CD4-positive, alpha-beta T cell (primary cell): Measurements from ENCODE around the gene SNX13. TPM values are rescaled to one million over a fixed set of nuclear protein-coding genes. Genes with fewer than 3 reads are reported as not detected.

Source experiments
- ATAC-seq: fragments of 200-7000 bp; cut with Tn5 transposase; one replicate; pipeline ENCODE4 v1.10.0; 2022; ENCODE audit warnings: mild to moderate bottlenecking; ENCODE audit not compliant: poor library complexity
- CTCF ChIA-PET: fragments of 350-600 bp; sonication (Branson Sonifier 250); formaldehyde crosslinking; loops from one replicate; lab custom pipeline; 2021; ENCODE audit warnings: antibody characterized with exemption, inconsistent platforms; lab: Charles Lee
- POLR2A ChIA-PET: fragments of 350-600 bp; sonication (Branson Sonifier 250); formaldehyde crosslinking; loops from one replicate; lab custom pipeline; 2021; ENCODE audit warnings: antibody characterized with exemption, inconsistent platforms; lab: Charles Lee
- DNase-seq, 14 experiments: peaks; one replicate each; pipeline ENCODE4 v3.0.0-alpha.2; 2013 to 2020; ENCODE audit warnings: mixed read lengths in 2 of 14
- H3K27ac ChIP-seq, 2 donors: one replicate each; pipeline versions ENCODE4 v1.5.1 to v1.7.0; 2013; ENCODE audit warnings: low read length in 2 of 2, low read depth in 1 of 2, mild to moderate bottlenecking in 1 of 2
- H3K27me3 ChIP-seq, 2 experiments: 1 replicate in 1 of 2; 2 replicates in 1 of 2; pipeline versions ENCODE4 v1.6.1 to v1.7.0; 2013; ENCODE audit warnings: low read length in 2 of 2, control low read depth in 1 of 2, mild to moderate bottlenecking in 1 of 2, moderate library complexity in 1 of 2; ENCODE audit not compliant: insufficient read depth in 2 of 2, control insufficient read depth in 1 of 2
- H3K36me3 ChIP-seq: one replicate; pipeline ENCODE4 v1.6.1; 2013; ENCODE audit warnings: low read length, control low read depth; ENCODE audit not compliant: insufficient read depth
- H3K4me1 ChIP-seq: one replicate; pipeline ENCODE4 v1.6.1; 2013; ENCODE audit warnings: low read length, control low read depth; ENCODE audit not compliant: insufficient read depth
- H3K4me3 ChIP-seq: one replicate; pipeline ENCODE4 v1.5.1; 2013; ENCODE audit warnings: mild to moderate bottlenecking, low read length, moderate library complexity
- H3K9me3 ChIP-seq, 2 experiments: 1 replicate in 1 of 2; 2 replicates in 1 of 2; pipeline versions ENCODE4 v1.6.1 to v1.7.0; 2013; ENCODE audit warnings: low read length in 2 of 2, mild to moderate bottlenecking in 2 of 2, control low read depth in 1 of 2, moderate library complexity in 1 of 2; ENCODE audit not compliant: control insufficient read depth in 1 of 2, insufficient read depth in 1 of 2
- H3K27ac Mint-ChIP-seq: one replicate; pipeline ENCODE4 v1.8.0; 2020; ENCODE audit warnings: mixed read lengths
- H3K27me3 Mint-ChIP-seq: one replicate; pipeline ENCODE4 v1.8.0; 2021; ENCODE audit warnings: mixed read lengths
- H3K36me3 Mint-ChIP-seq: one replicate; pipeline ENCODE4 v1.8.0; 2021; ENCODE audit warnings: low read depth, mixed read lengths
- H3K4me1 Mint-ChIP-seq: one replicate; pipeline ENCODE4 v1.8.0; 2021; ENCODE audit warnings: low read depth, mixed read lengths
- H3K4me3 Mint-ChIP-seq: one replicate; pipeline ENCODE4 v1.8.0; 2020; ENCODE audit warnings: mild to moderate bottlenecking, mixed read lengths
- H3K9me3 Mint-ChIP-seq: one replicate; pipeline ENCODE4 v1.8.0; 2020; ENCODE audit warnings: mixed read lengths
- intact Hi-C, 2 experiments: fragments of 100-400 bp; cut with DNase I in 1 of 2; cut with micrococcal nuclease in 1 of 2; formaldehyde crosslinking; loops; one replicate each; pipeline versions ENCODE4 v1.15.1 to v1.9.0; 2023 to 2025; cut with DNase I, micrococcal nuclease
- total RNA-seq, 174 experiments: library from RNA in 2 of 174; stranded (reverse) in 2 of 174; gene quantifications; one replicate each; pipeline ENCODE4 v1.2.3 and lab custom pipeline; 2021 to 2026
- TF ChIP-seq, protein P1 (sequence below): fragments of 200-600 bp; IDR thresholded peaks from one replicate; pipeline ENCODE4 v1.8.0; 2022; ENCODE audit warnings: antibody characterized with exemption, mild to moderate bottlenecking

The SNX13 gene
- total RNA-seq, 2 experiments from 2014 or later, result 24.0 to 25.8 TPM

DNA sequence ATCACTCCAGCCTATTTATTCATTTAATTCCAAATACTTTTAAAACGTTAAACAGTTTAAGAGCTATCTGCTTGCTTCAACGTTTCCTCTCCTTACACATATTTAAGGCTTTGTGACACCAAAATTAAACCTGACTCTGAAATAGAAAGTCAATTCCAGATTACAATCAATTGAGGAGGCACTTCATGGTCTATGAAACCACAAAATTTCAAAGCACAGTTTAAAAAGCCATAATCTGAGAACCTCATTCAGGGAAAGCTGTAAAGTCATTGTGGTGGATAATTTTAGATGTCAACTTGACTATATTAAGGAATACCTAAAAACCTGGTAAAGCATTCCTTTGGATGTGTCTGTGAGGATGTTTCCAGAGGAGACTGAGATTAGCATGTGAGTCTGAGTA is 6.2 kb downstream of the SNX13 start:
- Mint-ChIP-seq H3K4me3 (peak overlapping the region; percentile 20), H3K27ac (no peak overlapping the region), H3K4me1 (peaks cover 90% of the 10 kb centered on the region), H3K36me3 (peaks cover 2% of the 10 kb centered on the region), H3K27me3 (no peaks in the 10 kb centered on the region), H3K9me3 (no peaks in the 10 kb centered on the region)
- peaks cover 17% of the 10 kb centered on the region for H3K4me1 ChIP-seq
- H3K4me3 ChIP-seq, result no peak overlapping the region
- H3K27me3 ChIP-seq, result no peaks in the 10 kb centered on the region
- ATAC-seq (peak; percentile 46), DNase-seq (no peak)
- ChIA-PET POLR2A (no interaction called here), CTCF (no interaction called here)
- no peak overlapping the region for H3K27ac ChIP-seq
- no peaks in the 10 kb centered on the region for H3K36me3 ChIP-seq
- no peaks in the 10 kb centered on the region for H3K9me3 ChIP-seq
- intact Hi-C loops, result loop anchor here (10.0 kb wide), 2 partner anchors 89 to 1781 kb away; no protein-coding TSS in a partner anchor
- TF ChIP-seq, protein P1, sequence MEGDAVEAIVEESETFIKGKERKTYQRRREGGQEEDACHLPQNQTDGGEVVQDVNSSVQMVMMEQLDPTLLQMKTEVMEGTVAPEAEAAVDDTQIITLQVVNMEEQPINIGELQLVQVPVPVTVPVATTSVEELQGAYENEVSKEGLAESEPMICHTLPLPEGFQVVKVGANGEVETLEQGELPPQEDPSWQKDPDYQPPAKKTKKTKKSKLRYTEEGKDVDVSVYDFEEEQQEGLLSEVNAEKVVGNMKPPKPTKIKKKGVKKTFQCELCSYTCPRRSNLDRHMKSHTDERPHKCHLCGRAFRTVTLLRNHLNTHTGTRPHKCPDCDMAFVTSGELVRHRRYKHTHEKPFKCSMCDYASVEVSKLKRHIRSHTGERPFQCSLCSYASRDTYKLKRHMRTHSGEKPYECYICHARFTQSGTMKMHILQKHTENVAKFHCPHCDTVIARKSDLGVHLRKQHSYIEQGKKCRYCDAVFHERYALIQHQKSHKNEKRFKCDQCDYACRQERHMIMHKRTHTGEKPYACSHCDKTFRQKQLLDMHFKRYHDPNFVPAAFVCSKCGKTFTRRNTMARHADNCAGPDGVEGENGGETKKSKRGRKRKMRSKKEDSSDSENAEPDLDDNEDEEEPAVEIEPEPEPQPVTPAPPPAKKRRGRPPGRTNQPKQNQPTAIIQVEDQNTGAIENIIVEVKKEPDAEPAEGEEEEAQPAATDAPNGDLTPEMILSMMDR, result no peak

DNA sequence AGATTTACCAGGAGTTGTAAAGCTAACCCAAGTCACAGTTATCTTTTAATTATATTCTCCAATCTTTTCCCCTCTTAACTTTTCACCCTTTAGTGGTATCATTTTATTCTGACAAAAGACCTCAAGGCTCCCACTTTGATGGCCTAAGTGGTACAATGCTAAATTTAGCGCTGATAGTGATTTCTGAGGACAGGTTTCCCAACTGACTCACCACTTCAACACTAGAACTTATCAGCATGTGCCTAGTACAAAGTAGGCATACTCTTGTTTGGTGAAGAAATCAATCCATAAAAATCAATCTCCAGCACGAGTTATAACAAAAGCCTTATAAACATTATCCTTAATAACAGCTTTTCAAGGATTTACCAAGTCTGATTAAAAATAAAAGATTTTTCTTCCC is 7.5 kb downstream of the SNX13 start:
- Histone ChIP-seq H3K27me3 (no peaks in the 10 kb centered on the region), H3K9me3 (no peaks in the 10 kb centered on the region), H3K4me3 (no peak overlapping the region), H3K4me1 (peaks cover 11% of the 10 kb centered on the region), H3K27ac (no peak overlapping the region), H3K36me3 (no peaks in the 10 kb centered on the region)
- H3K27ac Mint-ChIP-seq, result no peak overlapping the region
- H3K9me3 Mint-ChIP-seq, result no peaks in the 10 kb centered on the region
- intact Hi-C loops, result loop anchor here (10.0 kb wide), 2 partner anchors 88 to 1782 kb away; no protein-coding TSS in a partner anchor
- H3K4me3 Mint-ChIP-seq, result no peak overlapping the region
- peaks cover 88% of the 10 kb centered on the region for H3K4me1 Mint-ChIP-seq
- no peak for ATAC-seq
- no peaks in the 10 kb centered on the region for H3K36me3 Mint-ChIP-seq
- CTCF ChIA-PET, result interaction anchor here (0.6 kb wide), 1 partner anchor 664 kb away, joined by 3 read pairs; no protein-coding TSS in a partner anchor
- TF ChIP-seq, protein P1, result no peak
- no peaks in the 10 kb centered on the region for H3K27me3 Mint-ChIP-seq
- no peak for DNase-seq
- POLR2A ChIA-PET, result no interaction called here

DNA sequence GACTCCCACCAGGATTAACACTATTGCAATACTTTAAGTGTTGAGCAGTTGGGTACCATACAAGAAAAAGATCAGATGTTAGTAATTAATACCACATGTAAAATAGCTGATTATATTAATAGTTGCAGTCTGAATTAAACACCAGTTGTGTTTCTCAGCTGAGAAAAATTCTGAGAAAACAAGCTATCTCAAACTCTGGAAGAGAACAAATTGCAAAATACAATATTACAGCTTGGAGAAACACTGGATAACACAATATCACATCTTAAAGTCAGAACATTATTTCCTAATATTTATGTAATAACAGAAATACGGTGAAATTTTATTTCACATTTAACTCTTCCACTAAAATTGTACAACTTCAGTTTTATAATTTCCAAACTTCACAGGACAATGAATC is 9.2 kb downstream of the SNX13 start:
- Histone ChIP-seq H3K27me3 (no peaks in the 10 kb centered on the region), H3K4me3 (no peak overlapping the region), H3K27ac (no peak overlapping the region), H3K9me3 (no peaks in the 10 kb centered on the region), H3K4me1 (peaks cover 8% of the 10 kb centered on the region), H3K36me3 (no peaks in the 10 kb centered on the region)
- DNase-seq (no peak), ATAC-seq (no peak)
- TF ChIP-seq, protein P1, result no peak
- Mint-ChIP-seq H3K36me3 (no peaks in the 10 kb centered on the region), H3K27me3 (no peaks in the 10 kb centered on the region), H3K4me3 (no peak overlapping the region), H3K27ac (no peak overlapping the region), H3K4me1 (peaks cover 89% of the 10 kb centered on the region), H3K9me3 (no peaks in the 10 kb centered on the region)
- POLR2A ChIA-PET, result interaction anchor here (0.6 kb wide), 1 partner anchor 1605 kb away, joined by 3 read pairs; no protein-coding TSS in a partner anchor
- intact Hi-C loops, result loop anchor here (10.0 kb wide), 2 partner anchors 86 to 1784 kb away; no protein-coding TSS in a partner anchor
- CTCF ChIA-PET, result no interaction called here
